ENCODE results near the gene ITPR2.

DNA sequence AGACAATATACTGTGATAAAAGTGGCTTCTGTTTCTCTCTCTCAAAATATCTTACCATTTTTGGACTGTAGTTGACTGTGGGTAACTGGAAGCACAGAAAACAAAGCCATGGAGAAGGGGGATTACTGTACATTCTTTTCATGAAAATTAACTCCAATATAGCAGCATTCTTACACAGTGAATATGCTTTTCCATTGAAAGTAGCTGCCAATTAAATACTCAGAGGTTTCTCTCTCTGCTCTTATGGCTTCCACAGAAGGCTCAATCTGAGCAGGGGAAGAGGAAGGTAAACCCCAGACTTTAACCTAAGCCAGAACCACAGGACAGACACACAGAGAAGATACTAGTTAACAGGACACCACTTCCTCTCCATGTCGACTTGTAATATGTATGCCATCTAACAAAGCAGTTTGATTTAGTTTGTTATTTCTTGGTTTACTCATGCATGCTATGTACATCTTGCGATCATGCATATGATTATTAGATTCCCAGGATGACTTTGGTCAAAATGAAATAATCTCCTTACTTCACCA is 487.5 kb downstream of the ITPR2 start:
- TF ChIP-seq, protein P1, sequence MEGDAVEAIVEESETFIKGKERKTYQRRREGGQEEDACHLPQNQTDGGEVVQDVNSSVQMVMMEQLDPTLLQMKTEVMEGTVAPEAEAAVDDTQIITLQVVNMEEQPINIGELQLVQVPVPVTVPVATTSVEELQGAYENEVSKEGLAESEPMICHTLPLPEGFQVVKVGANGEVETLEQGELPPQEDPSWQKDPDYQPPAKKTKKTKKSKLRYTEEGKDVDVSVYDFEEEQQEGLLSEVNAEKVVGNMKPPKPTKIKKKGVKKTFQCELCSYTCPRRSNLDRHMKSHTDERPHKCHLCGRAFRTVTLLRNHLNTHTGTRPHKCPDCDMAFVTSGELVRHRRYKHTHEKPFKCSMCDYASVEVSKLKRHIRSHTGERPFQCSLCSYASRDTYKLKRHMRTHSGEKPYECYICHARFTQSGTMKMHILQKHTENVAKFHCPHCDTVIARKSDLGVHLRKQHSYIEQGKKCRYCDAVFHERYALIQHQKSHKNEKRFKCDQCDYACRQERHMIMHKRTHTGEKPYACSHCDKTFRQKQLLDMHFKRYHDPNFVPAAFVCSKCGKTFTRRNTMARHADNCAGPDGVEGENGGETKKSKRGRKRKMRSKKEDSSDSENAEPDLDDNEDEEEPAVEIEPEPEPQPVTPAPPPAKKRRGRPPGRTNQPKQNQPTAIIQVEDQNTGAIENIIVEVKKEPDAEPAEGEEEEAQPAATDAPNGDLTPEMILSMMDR (conservative IDR thresholded peaks at IDR 0.05; ENCODE audit: low read depth, low read length) = no peak
- TF ChIP-seq EZH2 (IDR thresholded peaks at IDR 0.05; ENCODE audit: low read length, unreplicated experiment) = no peak
- no peak for TF ChIP-seq EZH2phosphoT487 (IDR thresholded peaks at IDR 0.05; ENCODE audit: borderline replicate concordance, low read length)

Data from PC-3 (cell line).